Thyroid gland (tissue), 4 donors: ENCODE measurements around the gene DNM3. TPM values are rescaled to one million over a fixed set of nuclear protein-coding genes. Genes with fewer than 3 reads are reported as not detected.

Experiments used
- DNase-seq, 2 donors: peaks; one replicate each; pipeline ENCODE4 v3.0.0-alpha.2; 2019
- H3K27ac ChIP-seq, 3 donors: fragments of 200-600 bp; sonication (generic); 1 replicate in 2 of 3; 2 replicates in 1 of 3; pipeline ENCODE4 v1.5.1; 2016 to 2019; ENCODE audit warnings: mild to moderate bottlenecking in 1 of 3, moderate library complexity in 1 of 3
- H3K27me3 ChIP-seq: fragments of 200-600 bp; sonication (generic); one replicate; pipeline ENCODE4 v1.5.1; 2019
- H3K36me3 ChIP-seq, 2 donors: fragments of 200-600 bp; sonication (generic); one replicate each; pipeline ENCODE4 v1.5.1; 2016 to 2019
- H3K4me1 ChIP-seq, 2 donors: fragments of 200-600 bp; sonication (generic); one replicate each; pipeline ENCODE4 v1.5.1; 2017 to 2019
- H3K4me3 ChIP-seq, 3 donors: fragments of 200-600 bp; sonication (generic); replicated peaks in 1 of 3; 1 replicate in 2 of 3; 2 replicates in 1 of 3; pipeline ENCODE4 v1.5.1; 2016; ENCODE audit warnings: mild to moderate bottlenecking in 1 of 3
- H3K9me3 ChIP-seq: fragments of 200-600 bp; sonication (generic); one replicate; pipeline ENCODE4 v1.5.1; 2017
- CTCF ChIP-seq, 6 experiments: fragments of 200-600 bp in 3 of 6; fragments of 450-650 bp in 3 of 6; sonication (generic) in 3 of 6; IDR thresholded peaks; one replicate each; pipeline ENCODE4 v1.5.1; 2016 to 2019; ENCODE audit warnings: antibody characterized with exemption in 6 of 6, mild to moderate bottlenecking in 2 of 6, inconsistent platforms in 1 of 6, moderate library complexity in 1 of 6
- POLR2A ChIP-seq, 2 donors: fragments of 450-650 bp; IDR thresholded peaks; one replicate each; pipeline ENCODE4 v1.6.1; 2017; ENCODE audit warnings: antibody characterized with exemption in 2 of 2, mild to moderate bottlenecking in 2 of 2, moderate library complexity in 1 of 2
- WGBS, 2 donors: methylation state at CpG; one replicate each; pipeline ENCODE4 v1.1.5; 2017; 5-methylcytosine and 5-hydroxymethylcytosine counted together
- intact Hi-C: fragments of 100-400 bp; cut with DNase I; formaldehyde crosslinking; loops from one replicate; pipeline ENCODE4 v1.15.1; 2023
- total RNA-seq, 4 donors: library from RNA; depleted of rRNA; stranded (reverse); fragments of >200 nt; gene quantifications; one replicate each; pipeline ENCODE4 v1.2.3, GENCODE V29; 2016

The DNM3 gene
- total RNA-seq, 4 donors from 2014 or later: 9.0 to 13.6 (median 10.8) TPM

GRCh38 chr1:172206256-172206655 lies 365.0 kb downstream of the DNM3 start:
- Histone ChIP-seq H3K27ac (no peak overlapping the region), H3K4me1 (no peaks in the 10 kb centered on the region), H3K4me3 (no peak overlapping the region), H3K27me3 (no peaks in the 10 kb centered on the region), H3K9me3 (no peaks in the 10 kb centered on the region), H3K36me3 (no peaks in the 10 kb centered on the region)
- intact Hi-C loops: no loop called here
- DNase-seq: no peak
- no peak for TF ChIP-seq CTCF (IDR thresholded peaks at IDR 0.05)

- TF ChIP-seq CTCF (IDR thresholded peaks at IDR 0.05) (no peak), POLR2A (IDR thresholded peaks at IDR 0.05) (no peak)
- Histone ChIP-seq H3K4me3 (no peak overlapping the region), H3K9me3 (no peaks in the 10 kb centered on the region), H3K27me3 (no peaks in the 10 kb centered on the region), H3K36me3 (no peaks in the 10 kb centered on the region), H3K27ac (no peak overlapping the region), H3K4me1 (no peaks in the 10 kb centered on the region)
- WGBS, 2 donors: 93 to 96% methylated on average over 4 of the region's 4 CpGs
- intact Hi-C loops: no loop called here
- DNase-seq: no peak
Observed at GRCh38 chr1:172208635-172209034, 367.3 kb downstream of the DNM3 start.

GRCh38 chr1:172211221-172211620 lies 369.9 kb downstream of the DNM3 start:
- H3K27me3 ChIP-seq: no peaks in the 10 kb centered on the region
- 92 to 94% methylated on average over 5 of the region's 5 CpGs for WGBS, 2 donors
- DNase-seq: no peak
- H3K36me3 ChIP-seq: no peaks in the 10 kb centered on the region
- no peak overlapping the region for H3K4me3 ChIP-seq
- TF ChIP-seq POLR2A (IDR thresholded peaks at IDR 0.05) (no peak), CTCF (IDR thresholded peaks at IDR 0.05) (no peak)
- no peaks in the 10 kb centered on the region for H3K9me3 ChIP-seq
- H3K27ac ChIP-seq: no peak overlapping the region
- no peaks in the 10 kb centered on the region for H3K4me1 ChIP-seq
- intact Hi-C loops: no loop called here

DNA sequence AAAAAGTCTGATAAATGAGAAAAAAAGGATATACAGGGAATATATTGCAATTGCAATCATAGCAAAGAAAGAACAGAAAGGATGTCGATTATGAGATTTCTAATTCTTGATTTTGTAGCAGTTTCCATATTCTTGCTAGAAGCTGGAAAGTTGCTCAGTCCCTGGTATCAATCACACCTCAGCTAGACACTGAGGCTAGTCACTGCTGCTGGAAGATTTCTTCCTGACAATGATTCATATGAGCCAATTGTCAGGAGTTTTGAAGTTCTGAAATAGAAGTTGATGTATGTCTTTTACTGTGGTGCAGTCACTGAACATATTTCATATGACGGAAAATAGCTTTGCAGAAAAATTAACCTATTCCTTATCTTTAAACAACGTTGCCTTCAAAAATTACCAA lies 370.8 kb downstream of the DNM3 start:
- Histone ChIP-seq H3K36me3 (no peaks in the 10 kb centered on the region), H3K27ac (no peak overlapping the region), H3K9me3 (no peaks in the 10 kb centered on the region), H3K27me3 (no peaks in the 10 kb centered on the region), H3K4me1 (no peaks in the 10 kb centered on the region), H3K4me3 (no peak overlapping the region)
- TF ChIP-seq POLR2A (IDR thresholded peaks at IDR 0.05) (no peak), CTCF (IDR thresholded peaks at IDR 0.05) (no peak)
- no peak for DNase-seq
- intact Hi-C loops: no loop called here
- WGBS, 2 donors: 85 to 88% methylated on average over 3 of the region's 3 CpGs

- Histone ChIP-seq H3K4me1 (no peaks in the 10 kb centered on the region), H3K36me3 (no peaks in the 10 kb centered on the region), H3K9me3 (no peaks in the 10 kb centered on the region), H3K27ac (no peak overlapping the region), H3K27me3 (no peaks in the 10 kb centered on the region), H3K4me3 (no peak overlapping the region)
- intact Hi-C loops: no loop called here
- no peak for DNase-seq
- TF ChIP-seq POLR2A (IDR thresholded peaks at IDR 0.05) (no peak), CTCF (IDR thresholded peaks at IDR 0.05) (no peak)
- 91 to 96% methylated on average over 3 of the region's 3 CpGs for WGBS, 2 donors
Observed at GRCh38 chr1:172215006-172215405, 373.7 kb downstream of the DNM3 start.
